CD1c-positive myeloid dendritic cell (primary cell): ENCODE data around the gene EIF3I.

Experiments
- DNase-seq: peaks from one replicate; pipeline ENCODE4 v3.0.0-alpha.2; 2016; ENCODE audit errors: extremely low spot score

Gene EIF3I

DNA sequence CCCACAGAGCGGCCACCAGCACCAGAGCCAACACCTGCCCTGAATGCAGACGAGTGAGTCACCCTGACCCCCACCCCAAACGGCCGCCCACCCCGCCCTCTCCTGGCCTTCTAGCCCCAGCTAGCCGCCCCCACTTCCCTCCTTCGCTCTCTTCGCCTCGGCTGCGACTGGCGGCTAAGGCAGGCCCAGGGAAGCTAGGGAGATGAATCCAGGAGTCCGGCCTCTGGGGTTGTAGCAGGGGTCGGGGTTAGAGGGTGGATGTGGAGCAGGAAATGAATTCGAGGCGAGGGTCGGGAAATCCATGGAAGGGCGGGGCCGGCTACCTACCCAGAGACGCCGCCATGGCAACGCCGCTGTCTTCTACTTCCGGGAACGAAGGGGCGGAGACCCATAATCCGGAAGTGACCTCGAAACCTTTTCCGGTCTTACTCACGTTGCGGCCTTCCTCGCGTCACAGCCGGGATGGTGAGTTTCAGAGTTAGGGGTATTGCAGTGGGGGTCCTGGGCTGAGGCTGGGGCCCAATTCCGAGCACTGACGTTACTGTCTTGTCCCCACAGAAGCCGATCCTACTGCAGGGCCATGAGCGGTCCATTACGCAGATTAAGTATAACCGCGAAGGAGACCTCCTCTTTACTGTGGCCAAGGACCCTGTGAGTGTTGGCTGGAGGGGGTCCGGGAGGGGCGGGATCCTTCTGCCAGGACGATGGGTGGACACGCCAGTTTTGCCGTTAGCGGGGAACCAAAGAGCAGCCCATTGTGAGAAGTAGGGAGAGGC, at the start of gene EIF3I, which contains the start of gene TMEM234:
Gene EIF3I (plus strand): TSS at position 428 of the 776 bp plus-strand sequence. CDS start 35 bp downstream, at position 463.
Gene TMEM234 (minus strand): TSS at position 374 of the 776 bp plus-strand sequence. CDS start 31 bp downstream, at position 343.
- DNase-seq = peak; percentile 97

GRCh38 chr1:32172621-32173245, 49.5 kb upstream of the EIF3I start:
- DNase-seq = no peak

DNA sequence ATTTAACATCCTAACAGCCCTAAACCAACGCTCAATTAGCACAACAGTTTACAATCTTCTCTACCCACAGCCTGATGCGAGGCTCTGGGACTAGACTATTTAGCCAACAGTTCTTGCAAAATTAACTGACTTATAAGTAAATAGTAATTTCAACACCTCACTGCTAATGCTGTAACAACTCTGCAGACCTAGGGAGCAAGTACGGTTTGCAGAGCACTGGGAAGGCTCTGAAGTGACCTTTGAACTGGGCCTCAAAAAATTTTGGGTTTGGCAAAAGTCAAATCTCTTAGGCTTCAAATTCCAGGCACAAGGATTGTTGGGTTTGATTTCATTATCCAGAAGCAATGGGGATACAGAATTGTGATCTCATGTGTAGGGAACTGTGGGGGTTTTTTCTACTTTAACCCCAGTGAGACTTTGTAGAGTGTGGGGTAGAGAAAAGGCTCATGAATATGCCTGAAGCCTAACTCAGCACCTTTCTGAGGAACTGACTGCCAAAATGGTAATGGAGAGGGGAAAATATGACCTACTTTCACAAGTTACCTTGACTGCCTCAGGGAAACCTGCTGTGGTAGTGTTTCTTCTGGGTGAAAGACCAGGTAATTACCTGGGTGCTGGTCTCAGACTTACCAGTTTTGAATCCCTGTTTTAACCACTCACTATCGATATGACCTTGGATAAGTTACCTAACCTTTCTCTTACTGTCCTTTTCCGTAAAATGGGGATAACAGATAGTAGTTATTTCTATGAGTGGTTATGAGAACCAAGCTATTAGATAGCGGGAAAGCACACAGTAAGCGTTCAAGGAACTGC, 43.6 kb upstream of the EIF3I start:
- no peak for DNase-seq

DNA sequence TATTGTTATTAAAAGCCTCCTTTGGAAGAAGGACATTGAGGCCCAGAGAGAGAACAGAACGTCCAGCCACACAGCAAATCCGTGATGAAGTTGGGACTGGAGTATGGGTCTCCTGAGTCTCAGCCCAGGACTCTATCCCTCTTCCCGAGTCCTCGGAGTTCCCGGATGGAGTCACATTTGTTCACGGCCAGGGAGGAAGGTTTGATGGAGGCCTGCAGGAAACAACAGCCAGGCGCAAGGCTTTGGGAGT, 43.1 kb upstream of the EIF3I start:
- no peak for DNase-seq

- peak; percentile 96 for DNase-seq
Measured at GRCh38 chr1:32179443-32180185, 42.6 kb upstream of the EIF3I start, which contains the start of gene TXLNA. Gene TXLNA (plus strand): TSS chr1:32179675. CDS start chr1:32180346, 671 bp downstream.

DNA sequence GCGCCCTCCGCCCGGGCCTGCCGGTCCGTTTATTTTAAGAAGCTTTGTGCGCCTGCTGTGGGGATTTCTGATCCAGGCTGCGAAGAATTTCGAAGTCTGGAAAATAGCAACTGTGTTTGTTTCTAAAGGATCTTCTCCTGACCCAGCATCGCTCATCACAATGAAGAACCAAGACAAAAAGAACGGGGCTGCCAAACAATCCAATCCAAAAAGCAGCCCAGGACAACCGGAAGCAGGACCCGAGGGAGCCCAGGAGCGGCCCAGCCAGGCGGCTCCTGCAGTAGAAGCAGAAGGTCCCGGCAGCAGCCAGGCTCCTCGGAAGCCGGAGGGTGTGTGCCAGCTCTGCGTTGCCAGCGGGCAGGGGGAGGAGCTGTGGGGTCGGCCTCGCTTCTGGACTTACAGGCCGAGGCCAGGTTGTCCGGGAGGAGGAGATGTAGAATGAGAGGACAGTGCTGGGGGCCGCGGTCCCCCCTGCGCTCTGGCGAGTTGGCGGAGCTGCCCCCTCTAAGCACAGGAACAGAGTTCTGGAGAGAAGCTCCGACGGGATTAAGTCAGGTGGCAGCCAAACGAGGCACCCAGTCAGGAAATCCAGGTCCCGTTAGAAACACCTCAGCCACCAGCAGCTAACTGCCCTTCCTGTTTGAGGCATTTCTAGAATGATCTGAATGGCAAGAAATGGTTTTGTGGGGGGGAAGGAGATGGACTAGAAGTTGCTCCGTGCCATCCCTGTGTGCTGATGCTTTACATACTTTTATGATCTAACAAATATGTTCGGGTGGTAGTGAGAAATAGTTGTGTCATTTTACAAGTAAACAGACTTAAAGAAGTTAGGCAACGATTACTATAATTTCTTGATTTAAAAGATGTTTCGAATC, 41.8 kb upstream of the EIF3I start:
- DNase-seq = peak; percentile 41

DNA sequence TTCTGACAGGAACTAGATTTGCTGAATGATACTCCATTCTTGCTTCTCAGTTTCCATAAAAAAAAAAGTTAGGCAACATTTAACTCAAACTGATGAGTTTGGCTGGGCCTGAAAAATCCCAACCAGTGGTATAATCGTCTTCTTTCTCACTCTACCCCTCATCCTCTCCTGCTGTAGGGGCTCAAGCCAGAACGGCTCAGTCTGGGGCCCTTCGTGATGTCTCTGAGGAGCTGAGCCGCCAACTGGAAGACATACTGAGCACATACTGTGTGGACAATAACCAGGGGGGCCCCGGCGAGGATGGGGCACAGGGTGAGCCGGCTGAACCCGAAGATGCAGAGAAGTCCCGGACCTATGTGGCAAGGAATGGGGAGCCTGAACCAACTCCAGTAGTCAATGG, 41.1 kb upstream of the EIF3I start:
- DNase-seq = no peak

DNA sequence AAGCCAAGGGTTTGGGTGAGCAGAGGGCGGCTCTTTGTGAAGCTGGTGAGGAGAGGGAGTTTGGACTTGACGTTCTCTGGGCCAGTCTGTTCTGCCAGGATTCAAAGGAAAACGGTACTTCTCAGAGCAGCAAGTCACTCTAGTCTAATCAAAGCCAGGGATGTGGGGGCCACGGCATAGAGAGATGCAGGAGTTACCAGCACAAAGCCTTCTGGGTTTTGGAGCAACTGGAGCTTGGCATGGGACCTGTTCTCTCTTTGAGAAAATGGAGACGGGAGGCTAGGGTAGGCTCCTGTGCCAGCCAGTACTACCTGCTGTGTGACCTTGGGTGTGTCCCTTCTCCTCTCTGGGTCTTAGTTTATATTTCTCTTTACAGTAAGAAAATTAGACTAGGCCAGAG, 40.6 kb upstream of the EIF3I start:
- DNase-seq = no peak

- no peak for DNase-seq
Measured at GRCh38 chr1:32182060-32182459, 40.1 kb upstream of the EIF3I start.

GRCh38 chr1:32184650-32185049, 37.6 kb upstream of the EIF3I start:
- DNase-seq = peak; percentile 36

- no peak for DNase-seq
Measured at GRCh38 chr1:32186077-32186476, 36.1 kb upstream of the EIF3I start.

DNA sequence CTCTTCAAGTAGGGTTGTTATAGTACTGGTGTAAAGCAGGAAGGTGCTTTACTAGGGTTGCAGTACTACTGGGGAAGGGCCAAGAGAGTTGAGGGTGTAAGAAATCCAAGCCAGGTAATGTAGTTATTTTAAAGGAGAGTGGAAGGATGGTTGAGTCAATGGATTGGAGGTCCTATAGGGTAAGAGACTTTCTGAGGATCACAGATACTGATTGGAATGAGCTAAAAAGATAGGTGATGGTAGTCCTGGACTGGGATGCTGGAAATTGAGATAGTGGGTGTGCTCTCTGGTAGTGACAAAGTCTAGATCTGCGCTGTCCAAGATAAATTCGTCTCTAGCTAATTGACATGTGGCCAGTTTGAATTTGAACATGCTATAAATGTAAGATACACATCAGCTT, 35.7 kb upstream of the EIF3I start:
- no peak for DNase-seq

- DNase-seq = no peak
Measured at GRCh38 chr1:32187850-32188249, 34.4 kb upstream of the EIF3I start.

DNA sequence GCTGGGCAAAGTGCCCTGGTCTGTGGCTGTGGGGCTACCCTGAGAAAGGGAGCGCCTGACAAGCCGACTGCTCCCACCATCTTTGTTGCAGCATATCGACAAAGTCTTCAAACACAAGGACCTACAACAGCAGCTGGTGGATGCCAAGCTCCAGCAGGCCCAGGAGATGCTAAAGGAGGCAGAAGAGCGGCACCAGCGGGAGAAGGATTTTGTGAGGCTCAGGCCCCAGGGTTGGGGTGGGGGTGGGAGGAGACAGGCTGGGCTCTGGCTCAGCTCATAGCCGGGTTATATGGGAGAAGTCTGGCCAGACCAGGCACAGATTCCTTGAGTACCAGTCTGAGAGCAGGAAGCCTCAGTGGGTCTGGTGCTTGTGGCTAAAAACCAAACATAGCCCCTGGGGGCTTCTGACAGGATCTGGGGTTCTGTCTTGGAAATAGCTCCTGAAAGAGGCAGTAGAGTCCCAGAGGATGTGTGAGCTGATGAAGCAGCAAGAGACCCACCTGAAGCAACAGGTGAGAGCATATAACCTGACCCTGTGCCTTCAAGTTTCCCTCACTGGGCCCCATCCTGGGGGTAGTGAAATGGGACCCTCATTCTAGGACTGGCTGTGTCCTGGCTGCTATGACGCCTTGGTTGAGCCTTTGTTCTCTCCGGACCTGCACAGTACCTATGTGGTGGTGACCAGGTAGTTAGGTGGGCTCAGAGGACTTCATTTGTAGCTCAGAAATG, 29.8 kb upstream of the EIF3I start:
- DNase-seq = no peak

DNA sequence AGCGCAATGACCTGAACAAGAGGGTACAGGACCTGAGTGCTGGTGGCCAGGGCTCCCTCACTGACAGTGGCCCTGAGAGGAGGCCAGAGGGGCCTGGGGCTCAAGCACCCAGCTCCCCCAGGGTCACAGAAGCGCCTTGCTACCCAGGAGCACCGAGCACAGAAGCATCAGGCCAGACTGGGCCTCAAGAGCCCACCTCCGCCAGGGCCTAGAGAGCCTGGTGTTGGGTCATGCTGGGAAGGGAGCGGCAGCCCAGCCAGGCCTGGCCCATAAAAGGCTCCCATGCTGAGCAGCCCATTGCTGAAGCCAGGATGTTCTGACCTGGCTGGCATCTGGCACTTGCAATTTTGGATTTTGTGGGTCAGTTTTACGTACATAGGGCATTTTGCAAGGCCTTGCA, 27.2 kb upstream of the EIF3I start:
- DNase-seq = no peak

DNA sequence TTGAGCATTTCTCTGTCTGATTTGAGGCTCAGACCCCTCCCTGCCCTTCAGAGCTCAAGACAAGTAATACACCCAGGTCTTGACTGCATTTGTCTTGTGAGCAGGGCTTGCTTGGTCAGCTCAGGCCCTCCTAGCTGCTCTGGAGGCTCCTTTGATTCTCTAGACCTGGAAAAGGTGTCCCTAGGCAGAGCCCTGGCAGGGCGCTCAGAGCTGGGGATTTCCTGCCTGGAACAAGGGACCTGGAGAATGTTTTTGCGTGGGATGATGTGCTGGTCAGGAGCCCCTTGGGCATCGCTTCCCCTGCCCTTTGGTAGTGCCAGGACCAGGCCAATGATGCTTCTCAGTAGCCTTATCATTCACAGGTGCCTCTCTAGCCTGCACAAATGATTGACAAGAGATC, 26.7 kb upstream of the EIF3I start:
- DNase-seq = no peak

DNA sequence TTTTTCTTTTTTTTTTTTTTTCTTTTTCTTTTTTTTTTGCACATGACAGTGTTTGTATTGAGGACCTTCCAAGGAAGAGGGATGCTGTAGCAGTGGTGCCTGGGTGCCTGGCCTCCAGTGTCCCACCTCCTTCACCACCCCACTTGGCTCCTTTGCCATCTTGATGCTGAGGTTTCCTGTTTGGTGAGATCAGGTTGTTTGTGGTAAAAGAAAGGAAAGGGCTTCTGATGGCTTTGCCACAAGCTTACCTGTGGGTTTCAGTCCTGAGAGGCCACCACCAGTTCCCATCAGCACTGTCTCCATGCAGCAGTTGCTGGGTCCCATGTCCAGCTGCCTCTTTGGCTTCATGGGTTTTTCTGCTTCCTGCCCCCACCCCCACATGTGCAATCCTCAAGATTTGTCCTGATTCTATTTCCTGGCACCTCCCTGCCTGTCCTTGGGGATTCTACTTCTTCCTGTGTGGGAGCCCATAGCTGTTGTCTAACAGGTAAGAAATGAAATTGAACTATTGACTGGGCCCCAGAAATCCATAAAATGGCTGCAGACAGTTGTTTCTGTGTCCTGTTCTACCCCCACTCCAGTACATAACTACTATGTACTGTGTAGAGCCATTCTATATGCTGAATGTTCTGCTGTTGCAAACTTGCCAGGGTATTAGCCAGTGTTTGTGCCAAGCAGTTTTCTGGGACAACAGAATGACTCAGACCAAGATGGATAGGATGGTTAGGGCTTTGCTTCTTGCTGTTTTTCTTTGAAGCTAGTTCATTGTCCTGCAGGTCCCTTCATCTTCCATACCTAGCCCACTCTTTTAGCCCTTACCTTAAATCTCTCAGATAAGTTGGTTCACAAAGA, 26.0 kb upstream of the EIF3I start:
- no peak for DNase-seq

DNA sequence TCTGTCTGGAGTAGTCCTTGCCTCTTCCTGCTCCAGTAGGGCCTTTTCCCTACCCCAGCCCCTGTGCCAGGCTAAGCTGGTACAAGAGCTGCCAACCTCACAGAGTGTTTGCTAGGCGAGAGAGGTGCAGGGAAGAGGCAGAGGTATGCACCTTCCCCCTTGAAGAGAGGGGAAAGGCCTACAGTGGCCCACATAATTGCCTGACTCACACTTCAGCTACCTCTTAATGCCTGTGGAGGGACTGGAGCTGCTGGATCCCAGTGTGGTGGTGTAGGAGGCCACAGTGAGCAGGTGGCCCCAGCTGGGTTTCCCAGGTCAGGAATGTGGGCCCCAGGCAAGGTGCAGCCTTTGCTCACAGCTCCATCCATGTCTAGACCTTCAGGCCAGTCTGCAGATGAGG, 25.1 kb upstream of the EIF3I start:
- no peak for DNase-seq

DNA sequence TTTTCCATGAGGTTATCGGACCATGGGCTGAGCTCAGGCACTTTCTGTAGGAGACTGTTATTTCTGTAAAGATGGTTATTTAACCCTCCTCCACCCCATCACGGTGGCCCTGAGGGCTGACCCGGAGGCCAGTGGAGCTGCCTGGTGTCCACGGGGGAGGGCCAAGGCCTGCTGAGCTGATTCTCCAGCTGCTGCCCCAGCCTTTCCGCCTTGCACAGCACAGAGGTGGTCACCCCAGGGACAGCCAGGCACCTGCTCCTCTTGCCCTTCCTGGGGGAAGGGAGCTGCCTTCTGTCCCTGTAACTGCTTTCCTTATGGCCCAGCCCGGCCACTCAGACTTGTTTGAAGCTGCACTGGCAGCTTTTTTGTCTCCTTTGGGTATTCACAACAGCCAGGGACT, 24.4 kb upstream of the EIF3I start:
- DNase-seq = no peak
